Stimulated activated naive CD4-positive, alpha-beta T cell treated with Interleukin-2 at 50 U/mL for 16 hours (primary cell): ENCODE results near the gene PRKCE.

ENCODE experiments used
- DNase-seq: peaks from one replicate; lab custom pipeline; 2025; lab: John Stamatoyannopoulos, UW

PRKCE gene

GRCh38 chr2:46146866-46147502 is 495.5 kb downstream of the PRKCE start:
- DNase-seq, result no peak

GRCh38 chr2:46147626-46148368 is 496.3 kb downstream of the PRKCE start:
- DNase-seq, result no peak

- DNase-seq, result no peak
Observed at GRCh38 chr2:46148369-46148736, 496.9 kb downstream of the PRKCE start.

- no peak for DNase-seq
Observed at GRCh38 chr2:46150445-46150955, 499.0 kb downstream of the PRKCE start.

GRCh38 chr2:46151577-46151976 is 500.1 kb downstream of the PRKCE start:
- no peak for DNase-seq

- no peak for DNase-seq
Observed at GRCh38 chr2:46153996-46154753, 502.7 kb downstream of the PRKCE start.

GRCh38 chr2:46157072-46157965 is 505.8 kb downstream of the PRKCE start:
- DNase-seq, result no peak

GRCh38 chr2:46157966-46158310 is 506.5 kb downstream of the PRKCE start:
- no peak for DNase-seq

- no peak for DNase-seq
Observed at GRCh38 chr2:46158661-46159060, 507.2 kb downstream of the PRKCE start.

- no peak for DNase-seq
Observed at GRCh38 chr2:46160326-46160725, 508.9 kb downstream of the PRKCE start.

GRCh38 chr2:46161315-46161714 is 509.8 kb downstream of the PRKCE start:
- no peak for DNase-seq

GRCh38 chr2:46161911-46162310 is 510.4 kb downstream of the PRKCE start:
- DNase-seq, result no peak

- DNase-seq, result no peak
Observed at GRCh38 chr2:46162329-46163097, 511.0 kb downstream of the PRKCE start.

- no peak for DNase-seq
Observed at GRCh38 chr2:46163098-46163430, 511.6 kb downstream of the PRKCE start.

- DNase-seq, result no peak
Observed at GRCh38 chr2:46163804-46164528, 512.5 kb downstream of the PRKCE start.

GRCh38 chr2:46164529-46165301 is 513.2 kb downstream of the PRKCE start:
- DNase-seq, result no peak

GRCh38 chr2:46165916-46166315 is 514.4 kb downstream of the PRKCE start:
- no peak for DNase-seq

- no peak for DNase-seq
Observed at GRCh38 chr2:46167406-46167805, 515.9 kb downstream of the PRKCE start.

- no peak for DNase-seq
Observed at GRCh38 chr2:46167924-46168323, 516.4 kb downstream of the PRKCE start.

GRCh38 chr2:46169467-46169866 is 518.0 kb downstream of the PRKCE start:
- no peak for DNase-seq
